GM23338 (cell line): Measurements from ENCODE around the gene STX16. TPM values are rescaled to one million over a fixed set of nuclear protein-coding genes. Genes with fewer than 3 reads are reported as not detected.

ENCODE experiments used
- ATAC-seq: fragments of 200-7000 bp; cut with Tn5 transposase; 3 replicates; pipeline ENCODE4 v1.9.1; 2020
- DNase-seq: peaks from one replicate; pipeline ENCODE4 v3.0.0-alpha.2; 2015; ENCODE audit warnings: low spot score
- H2AFZ ChIP-seq: fragments of 200-600 bp; sonication (generic); 2 replicates; pipeline ENCODE4 v1.8.0; 2016; ENCODE audit warnings: antibody characterized with exemption, mild to moderate bottlenecking, moderate library complexity
- H3F3A ChIP-seq: fragments of 200-600 bp; sonication (generic); replicated peaks from 2 replicates; pipeline ENCODE4 v1.8.0; 2017; ENCODE audit warnings: antibody characterized with exemption, mixed run types, low read depth
- H3K27ac ChIP-seq: fragments of 200-600 bp; sonication (generic); 2 replicates; pipeline ENCODE4 v1.6.1; 2016; ENCODE audit warnings: low read depth
- H3K27me3 ChIP-seq: fragments of 200-600 bp; sonication (generic); 2 replicates; pipeline ENCODE4 v1.8.0; 2016; ENCODE audit warnings: mild to moderate bottlenecking, mixed run types, moderate library complexity; ENCODE audit not compliant: insufficient read depth
- H3K36me3 ChIP-seq: fragments of 200-600 bp; sonication (generic); 2 replicates; pipeline ENCODE4 v1.8.0; 2016; ENCODE audit warnings: mild to moderate bottlenecking; ENCODE audit not compliant: insufficient read depth
- H3K4me1 ChIP-seq: fragments of 200-600 bp; sonication (generic); 2 replicates; pipeline ENCODE4 v1.8.0; 2016; ENCODE audit warnings: mild to moderate bottlenecking, moderate library complexity; ENCODE audit not compliant: insufficient read depth
- H3K4me2 ChIP-seq: fragments of 200-600 bp; sonication (generic); 2 replicates; pipeline ENCODE4 v1.7.1; 2017; ENCODE audit warnings: mixed run types
- H3K4me3 ChIP-seq: fragments of 200-600 bp; sonication (generic); 2 replicates; pipeline ENCODE4 v1.6.1; 2016; ENCODE audit warnings: mixed run types
- H3K79me2 ChIP-seq: fragments of 200-600 bp; sonication (generic); replicated peaks from 2 replicates; pipeline ENCODE4 v1.8.0; 2017; ENCODE audit warnings: mild to moderate bottlenecking; ENCODE audit not compliant: insufficient read depth
- H3K9me2 ChIP-seq: fragments of 200-600 bp; sonication (generic); 2 replicates; pipeline ENCODE4 v1.8.0; 2017; ENCODE audit not compliant: insufficient read depth
- H4K20me1 ChIP-seq: fragments of 200-600 bp; sonication (generic); replicated peaks from 2 replicates; pipeline ENCODE4 v1.8.0; 2017; ENCODE audit warnings: mild to moderate bottlenecking; ENCODE audit not compliant: insufficient read depth
- H3K27ac Mint-ChIP-seq: 2 replicates; pipeline ENCODE4 v1.8.0; 2020; ENCODE audit warnings: inconsistent platforms, mild to moderate bottlenecking, moderate library complexity, mixed read lengths
- H3K27me3 Mint-ChIP-seq: 3 replicates; pipeline ENCODE4 v1.8.0; 2022; ENCODE audit warnings: low read depth, mild to moderate bottlenecking, moderate library complexity, mixed read lengths, inconsistent platforms; ENCODE audit not compliant: insufficient read depth, poor library complexity
- H3K36me3 Mint-ChIP-seq: 3 replicates; pipeline ENCODE4 v1.8.0; 2021; ENCODE audit warnings: low read depth, mild to moderate bottlenecking, inconsistent platforms, moderate library complexity, mixed read lengths
- H3K4me1 Mint-ChIP-seq: 3 replicates; pipeline ENCODE4 v1.8.0; 2020; ENCODE audit warnings: mild to moderate bottlenecking, inconsistent platforms, mixed read lengths
- H3K4me3 Mint-ChIP-seq: 3 replicates; pipeline ENCODE4 v1.8.0; 2021; ENCODE audit warnings: moderate library complexity, mild to moderate bottlenecking, inconsistent platforms, mixed read lengths
- H3K9me3 Mint-ChIP-seq: 3 replicates; pipeline ENCODE4 v1.8.0; 2020; ENCODE audit warnings: moderate library complexity, mild to moderate bottlenecking, inconsistent platforms, mixed read lengths
- POLR2AphosphoS5 ChIP-seq: IDR thresholded peaks from 2 replicates; pipeline ENCODE4 v1.6.1; 2016; ENCODE audit warnings: antibody characterized with exemption, low read depth
- STAT1 ChIP-seq: IDR thresholded peaks from one replicate; pipeline ENCODE4 v1.6.1; 2016; ENCODE audit warnings: antibody characterized with exemption; ENCODE audit not compliant: unreplicated experiment
- ZNF114 ChIP-seq: fragments of 250-450 bp; sonication (Bioruptor Pico); IDR thresholded peaks from 2 replicates; pipeline ENCODE4 v1.5.0; 2020; ENCODE audit warnings: mild to moderate bottlenecking, moderate library complexity
- ZNF462 ChIP-seq: fragments of 250-450 bp; sonication (Bioruptor Pico); IDR thresholded peaks from 2 replicates; pipeline ENCODE4 v1.5.0; 2020; ENCODE audit warnings: mild to moderate bottlenecking, moderate library complexity
- polyA plus RNA-seq: library from polyadenylated mRNA; unstranded; fragments of >200 nt; fragmentation: Nextera tagmentation; extraction: Ambion mirVana; gene quantifications from 2 replicates; pipeline ENCODE4 v1.2.1, GENCODE V29; 2016
- total RNA-seq: library from RNA; depleted of rRNA; stranded (reverse); fragments of >200 nt; shearing (Covaris generic); gene quantifications from 2 replicates; pipeline ENCODE4 v1.2.3, GENCODE V29; 2014
- TF ChIP-seq, protein P1 (sequence below), 2 experiments: fragments of 200-600 bp in 1 of 2; sonication (generic) in 1 of 2; conservative IDR thresholded peaks; 2 replicates each; pipeline versions ENCODE4 v1.5.1 to v1.6.1; 2016 to 2017; ENCODE audit warnings: antibody characterized with exemption in 2 of 2, low read depth in 2 of 2, mild to moderate bottlenecking in 2 of 2, moderate library complexity in 1 of 2
- TF ChIP-seq, protein P2 (sequence below): IDR thresholded peaks from 2 replicates; pipeline ENCODE4 v1.6.1; 2016; ENCODE audit warnings: antibody characterized with exemption

The STX16 gene
- total and polyA plus RNA-seq, 2 experiments from 2014 or later, result 31.2 to 70.5 TPM

DNA sequence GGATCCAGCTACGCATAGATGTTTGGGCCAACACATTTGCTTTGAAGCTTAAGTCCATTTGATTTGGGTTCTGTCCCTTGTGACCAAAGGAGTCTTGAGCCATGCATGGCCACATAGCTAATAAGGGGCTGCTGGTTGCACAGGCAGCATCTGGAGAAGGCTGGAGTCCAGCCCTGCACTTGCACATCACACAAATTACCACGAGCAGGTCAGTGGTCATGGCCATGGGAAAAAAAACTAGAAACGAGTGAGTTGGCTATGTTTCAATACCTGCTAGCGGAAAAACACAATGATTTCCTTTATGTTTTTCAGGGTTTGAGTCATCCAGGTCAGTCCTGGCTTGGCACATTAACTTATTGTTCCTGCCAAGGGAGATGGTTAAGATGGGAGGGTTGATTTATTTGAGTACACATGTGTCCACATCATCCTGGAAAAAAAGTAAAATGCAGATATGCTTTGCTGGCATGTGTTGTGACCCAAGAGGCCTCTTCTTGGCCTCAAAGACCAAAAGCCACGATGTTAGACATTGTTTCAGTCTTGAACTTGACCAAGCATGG, 5.6 kb upstream of the STX16 start (continued):
- TF ChIP-seq, protein P1, sequence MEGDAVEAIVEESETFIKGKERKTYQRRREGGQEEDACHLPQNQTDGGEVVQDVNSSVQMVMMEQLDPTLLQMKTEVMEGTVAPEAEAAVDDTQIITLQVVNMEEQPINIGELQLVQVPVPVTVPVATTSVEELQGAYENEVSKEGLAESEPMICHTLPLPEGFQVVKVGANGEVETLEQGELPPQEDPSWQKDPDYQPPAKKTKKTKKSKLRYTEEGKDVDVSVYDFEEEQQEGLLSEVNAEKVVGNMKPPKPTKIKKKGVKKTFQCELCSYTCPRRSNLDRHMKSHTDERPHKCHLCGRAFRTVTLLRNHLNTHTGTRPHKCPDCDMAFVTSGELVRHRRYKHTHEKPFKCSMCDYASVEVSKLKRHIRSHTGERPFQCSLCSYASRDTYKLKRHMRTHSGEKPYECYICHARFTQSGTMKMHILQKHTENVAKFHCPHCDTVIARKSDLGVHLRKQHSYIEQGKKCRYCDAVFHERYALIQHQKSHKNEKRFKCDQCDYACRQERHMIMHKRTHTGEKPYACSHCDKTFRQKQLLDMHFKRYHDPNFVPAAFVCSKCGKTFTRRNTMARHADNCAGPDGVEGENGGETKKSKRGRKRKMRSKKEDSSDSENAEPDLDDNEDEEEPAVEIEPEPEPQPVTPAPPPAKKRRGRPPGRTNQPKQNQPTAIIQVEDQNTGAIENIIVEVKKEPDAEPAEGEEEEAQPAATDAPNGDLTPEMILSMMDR (conservative IDR thresholded peaks at IDR 0.05; ENCODE audit: low read depth in 2 of 2), result no peak
- TF ChIP-seq ZNF462 (no peak), STAT1 (no peak)

DNA sequence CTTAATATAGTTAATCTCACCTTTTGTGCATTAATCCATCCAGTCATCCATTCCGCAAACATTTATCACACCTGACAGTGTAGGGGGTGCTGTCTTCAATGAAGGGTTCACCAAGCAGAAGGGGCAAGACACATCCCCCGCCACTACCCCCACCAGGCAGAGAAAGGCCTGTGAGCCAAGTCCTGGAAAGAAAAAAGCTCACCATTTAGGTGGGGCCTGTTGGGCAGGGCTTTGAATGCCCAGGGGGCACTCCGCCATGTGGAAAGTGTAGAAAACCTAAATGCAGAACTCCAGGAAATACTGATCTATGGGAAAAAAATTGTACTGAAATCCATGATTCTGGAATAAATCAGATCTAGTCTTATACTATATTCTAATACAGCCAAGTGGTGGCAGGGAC, 4.8 kb upstream of the STX16 start:
- Mint-ChIP-seq H3K9me3 (no peaks in the 10 kb centered on the region; the same call in 1 of the 3 replicates), H3K4me3 (no peak overlapping the region)

More for the DNA sequence above, 4.8 kb upstream of the STX16 start:
- no peaks in the 10 kb centered on the region for H4K20me1 ChIP-seq
- TF ChIP-seq ZNF114 (CRISPR knock-in tag) (no peak), POLR2AphosphoS5 (no peak)
- TF ChIP-seq, protein P1 (conservative IDR thresholded peaks at IDR 0.05; ENCODE audit: low read depth in 2 of 2), result no peak
- TF ChIP-seq, protein P2, sequence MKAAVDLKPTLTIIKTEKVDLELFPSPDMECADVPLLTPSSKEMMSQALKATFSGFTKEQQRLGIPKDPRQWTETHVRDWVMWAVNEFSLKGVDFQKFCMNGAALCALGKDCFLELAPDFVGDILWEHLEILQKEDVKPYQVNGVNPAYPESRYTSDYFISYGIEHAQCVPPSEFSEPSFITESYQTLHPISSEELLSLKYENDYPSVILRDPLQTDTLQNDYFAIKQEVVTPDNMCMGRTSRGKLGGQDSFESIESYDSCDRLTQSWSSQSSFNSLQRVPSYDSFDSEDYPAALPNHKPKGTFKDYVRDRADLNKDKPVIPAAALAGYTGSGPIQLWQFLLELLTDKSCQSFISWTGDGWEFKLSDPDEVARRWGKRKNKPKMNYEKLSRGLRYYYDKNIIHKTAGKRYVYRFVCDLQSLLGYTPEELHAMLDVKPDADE, result no peak
- no peak overlapping the region for H2AFZ ChIP-seq
- Mint-ChIP-seq H3K4me1 (peaks cover 13% of the 10 kb centered on the region), H3K27ac (no peak overlapping the region), H3K36me3 (peaks cover 3% of the 10 kb centered on the region; the same call in 2 of the 3 replicates), H3K27me3 (peaks cover 15% of the 10 kb centered on the region)
- H3K36me3 ChIP-seq, result no peaks in the 10 kb centered on the region
- no peak overlapping the region for H3K27ac ChIP-seq
- H3K4me1 ChIP-seq, result peaks cover 12% of the 10 kb centered on the region
- H3F3A ChIP-seq, result no peaks in the 10 kb centered on the region
- H3K9me2 ChIP-seq, result no peaks in the 10 kb centered on the region
- peaks cover 13% of the 10 kb centered on the region for H3K27me3 ChIP-seq
- H3K79me2 ChIP-seq, result peaks cover 2% of the 10 kb centered on the region; the same call in 1 of the 2 replicates
- H3K4me2 ChIP-seq, result no peak overlapping the region
- no peak overlapping the region for H3K4me3 ChIP-seq
- DNase-seq, result no peak
- ATAC-seq, result no peak
